DND-41 (cell line): ENCODE measurements around the gene ARID3C.

ENCODE experiments used
- CTCF ChIP-seq: IDR thresholded peaks from 2 replicates; pipeline ENCODE4 v1.5.1; 2012; ENCODE audit warnings: borderline replicate concordance, low read length, moderate library complexity, mild to moderate bottlenecking; ENCODE audit not compliant: poor library complexity, severe bottlenecking; ENCODE audit errors: extremely low read depth
- EZH2 ChIP-seq: IDR thresholded peaks from 3 replicates; pipeline ENCODE4 v1.6.1; 2012; ENCODE audit warnings: borderline replicate concordance, low read depth, mild to moderate bottlenecking, moderate library complexity, low read length, inconsistent platforms; ENCODE audit not compliant: severe bottlenecking

DNA sequence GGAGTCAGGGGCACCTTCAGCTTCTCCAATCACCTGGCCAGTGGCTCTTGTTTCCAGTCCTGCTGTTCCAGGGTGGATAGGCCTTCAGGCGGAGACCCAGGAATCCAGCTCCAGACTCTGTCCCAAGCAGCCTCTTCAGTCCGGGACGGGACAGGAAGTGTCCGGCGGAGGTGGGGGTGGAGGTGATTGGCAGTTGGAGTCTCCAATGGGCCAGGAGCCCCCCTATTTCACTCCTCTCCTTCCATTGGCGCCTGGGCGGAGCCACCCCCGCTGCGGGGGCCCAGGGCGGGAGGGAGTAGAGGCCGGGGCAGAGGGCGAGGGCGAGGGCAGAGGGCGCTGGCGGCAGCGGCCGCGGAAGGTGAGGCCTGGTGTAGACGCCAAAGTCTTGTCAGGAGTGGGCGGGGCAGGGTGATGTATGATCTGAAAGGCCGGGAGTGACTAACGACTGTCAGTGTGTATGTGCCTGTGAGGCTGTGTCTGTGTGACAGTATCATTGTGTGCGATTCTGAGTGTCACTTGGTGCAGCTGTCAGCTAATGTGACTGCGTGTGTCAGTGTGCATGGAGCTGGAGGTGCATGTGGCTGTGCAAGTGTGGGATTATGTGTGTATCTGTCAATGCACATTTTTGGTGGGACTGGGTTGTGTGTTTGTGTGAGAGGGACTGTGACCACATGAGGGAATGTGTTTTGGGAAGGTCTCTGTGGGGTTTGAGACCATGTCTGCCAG lies 23.2 kb upstream of the ARID3C start, which contains the start of gene IL11RA:
- no peak for TF ChIP-seq EZH2
- no peak for TF ChIP-seq CTCF
